ENCODE measurements around the gene DENND1A. TPM values are rescaled to one million over a fixed set of nuclear protein-coding genes. Genes with fewer than 3 reads are reported as not detected.
"Not testable (repeated sequence)": the region's sequence is repeated elsewhere in the genome, so short reads cannot be mapped to it uniquely, and the experiment has no call there.

Gene DENND1A
- total and polyA plus RNA-seq, 2 experiments from 2014 or later: 13.1 to 28.7 TPM

DNA sequence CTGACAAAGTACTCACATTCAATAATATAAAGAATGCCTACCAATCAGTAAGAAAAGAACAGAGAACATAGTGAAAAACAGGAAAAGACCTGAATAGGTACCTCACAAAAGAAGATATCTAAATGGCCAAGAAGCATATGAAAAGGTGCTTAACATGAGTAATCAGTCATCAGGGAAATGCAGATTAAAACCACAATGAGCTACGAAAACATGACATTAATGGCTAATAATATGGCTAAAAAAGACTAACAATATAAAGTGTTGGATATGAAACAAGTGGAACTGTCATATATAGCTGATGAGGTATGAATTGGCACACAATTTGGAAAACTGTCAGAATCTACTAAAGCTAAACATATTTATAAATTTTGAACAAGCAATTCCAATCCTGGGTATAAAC is 18.9 kb downstream of the DENND1A start:
- no peaks in the 10 kb centered on the region for H3K27me3 ChIP-seq (ENCODE audit: insufficient read depth)
- Mint-ChIP-seq H3K4me3 (no peak overlapping the region), H3K27ac (no peak overlapping the region), H3K27me3 (ENCODE audit: insufficient read depth, low read depth, poor library complexity) (peaks cover 6% of the 10 kb centered on the region), H3K4me1 (peaks cover 25% of the 10 kb centered on the region), H3K9me3 (peaks cover 6% of the 10 kb centered on the region; the same call in 2 of the 3 replicates), H3K36me3 (ENCODE audit: low read depth) (peaks cover 19% of the 10 kb centered on the region; the same call in 2 of the 3 replicates)
- H3K4me3 ChIP-seq: no peak overlapping the region
- H3K36me3 ChIP-seq (ENCODE audit: insufficient read depth): no peaks in the 10 kb centered on the region
- H2AFZ ChIP-seq: no peak overlapping the region
- H3K79me2 ChIP-seq (replicated peaks; ENCODE audit: insufficient read depth): peaks cover 40% of the 10 kb centered on the region
- H3F3A ChIP-seq (replicated peaks; ENCODE audit: low read depth): no peaks in the 10 kb centered on the region
- H3K9me2 ChIP-seq (ENCODE audit: insufficient read depth): no peaks in the 10 kb centered on the region
- peaks cover 22% of the 10 kb centered on the region for H3K4me1 ChIP-seq (ENCODE audit: insufficient read depth)
- ATAC-seq (no peak), DNase-seq (ENCODE audit: low spot score) (no peak)
- H3K4me2 ChIP-seq: no peak overlapping the region; the same call in 1 of the 2 replicates
- no peak overlapping the region; the same call in 1 of the 2 replicates for H3K27ac ChIP-seq (ENCODE audit: low read depth)
- no peaks in the 10 kb centered on the region for H4K20me1 ChIP-seq (replicated peaks; ENCODE audit: insufficient read depth)
- TF ChIP-seq NANOG (IDR thresholded peaks at IDR 0.05; ENCODE audit: borderline replicate concordance): peak; percentile 96
- TF ChIP-seq ZNF462 (CRISPR knock-in tag; IDR thresholded peaks at IDR 0.05): no peak

DNA sequence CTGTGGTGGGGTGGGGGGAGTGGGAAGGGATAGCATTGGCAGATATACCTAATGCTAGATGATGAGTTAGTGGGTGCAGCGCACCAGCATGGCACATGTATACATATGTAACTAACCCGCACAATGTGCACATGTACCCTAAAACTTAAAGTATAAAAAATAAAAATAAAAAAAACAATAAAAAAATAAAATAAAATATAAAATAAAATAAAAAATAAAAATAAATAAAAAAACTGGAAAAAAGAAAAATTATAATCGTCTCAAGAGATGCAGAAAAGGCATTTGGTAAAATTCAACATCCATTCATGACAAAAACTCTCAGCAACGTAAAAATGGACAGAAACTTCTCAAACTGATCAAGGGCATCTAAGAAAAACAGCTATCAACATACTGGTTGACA is 20.7 kb downstream of the DENND1A start:
- H3K36me3 Mint-ChIP-seq (ENCODE audit: low read depth): peaks cover 25% of the 10 kb centered on the region; the same call in 2 of the 3 replicates
- H3K4me2 ChIP-seq; H3K27ac ChIP-seq (ENCODE audit: low read depth); H3K9me2 ChIP-seq (ENCODE audit: insufficient read depth); H3F3A ChIP-seq (replicated peaks; ENCODE audit: low read depth); H4K20me1 ChIP-seq (replicated peaks; ENCODE audit: insufficient read depth); H3K36me3 ChIP-seq (ENCODE audit: insufficient read depth); H3K4me3 ChIP-seq; H3K9me3 Mint-ChIP-seq; H3K27ac Mint-ChIP-seq; H2AFZ ChIP-seq; DNase-seq (ENCODE audit: low spot score); H3K27me3 Mint-ChIP-seq (ENCODE audit: insufficient read depth, low read depth, poor library complexity); H3K27me3 ChIP-seq (ENCODE audit: insufficient read depth); ATAC-seq; H3K4me3 Mint-ChIP-seq: not testable (repeated sequence)
- peaks cover 22% of the 10 kb centered on the region for H3K4me1 ChIP-seq (ENCODE audit: insufficient read depth)
- H3K4me1 Mint-ChIP-seq: peaks cover 25% of the 10 kb centered on the region
- peaks cover 39% of the 10 kb centered on the region for H3K79me2 ChIP-seq (replicated peaks; ENCODE audit: insufficient read depth)

DNA sequence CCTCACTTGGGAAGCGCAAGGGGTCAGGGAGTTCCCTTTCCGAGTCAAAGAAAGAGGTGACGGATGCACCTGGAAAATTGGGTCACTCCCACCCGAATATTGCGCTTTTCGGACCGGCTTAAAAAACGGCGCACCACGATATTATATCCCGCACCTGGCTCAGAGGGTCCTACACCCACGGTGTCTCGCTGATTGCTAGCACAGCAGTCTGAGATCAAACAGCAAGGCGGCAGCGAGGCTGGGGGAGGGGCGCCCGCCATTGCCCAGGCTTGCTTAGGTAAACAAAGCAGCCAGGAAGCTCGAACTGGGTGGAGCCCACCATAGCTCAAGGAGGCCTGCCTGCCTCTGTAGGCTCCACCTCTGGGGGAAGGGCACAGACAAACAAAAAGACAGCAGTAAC is 26.4 kb downstream of the DENND1A start:
- H3K79me2 ChIP-seq (replicated peaks; ENCODE audit: insufficient read depth): peaks cover 55% of the 10 kb centered on the region
- not testable (repeated sequence) for H3K27me3 Mint-ChIP-seq (ENCODE audit: insufficient read depth, low read depth, poor library complexity); H3K27me3 ChIP-seq (ENCODE audit: insufficient read depth); H3K4me1 ChIP-seq (ENCODE audit: insufficient read depth); H3K9me2 ChIP-seq (ENCODE audit: insufficient read depth); H3K27ac ChIP-seq (ENCODE audit: low read depth); H2AFZ ChIP-seq; H3F3A ChIP-seq (replicated peaks; ENCODE audit: low read depth); ATAC-seq; H3K4me2 ChIP-seq; DNase-seq (ENCODE audit: low spot score); H3K36me3 ChIP-seq (ENCODE audit: insufficient read depth); H3K4me3 Mint-ChIP-seq; H3K4me3 ChIP-seq; H4K20me1 ChIP-seq (replicated peaks; ENCODE audit: insufficient read depth); H3K27ac Mint-ChIP-seq
- Mint-ChIP-seq H3K36me3 (ENCODE audit: low read depth) (peaks cover 30% of the 10 kb centered on the region), H3K4me1 (peaks cover 10% of the 10 kb centered on the region; the same call in 2 of the 3 replicates), H3K9me3 (peaks cover 23% of the 10 kb centered on the region)
